Osteoblast (primary cell): ENCODE data around the gene LAG3. TPM values are rescaled to one million over a fixed set of nuclear protein-coding genes. Genes with fewer than 3 reads are reported as not detected.

Source experiments
- DNase-seq: peaks from one replicate; pipeline ENCODE4 v3.0.0; 2011; ENCODE audit warnings: low spot score, mixed read lengths; ENCODE audit not compliant: insufficient read length; ENCODE audit errors: missing footprints
- H2AFZ ChIP-seq: 2 replicates; pipeline ENCODE4 v1.6.0; 2011; ENCODE audit warnings: mild to moderate bottlenecking, low read length
- H3K27ac ChIP-seq: 2 replicates; pipeline ENCODE4 v1.5.1; 2011; ENCODE audit warnings: mild to moderate bottlenecking, low read depth, low read length, moderate library complexity
- H3K27me3 ChIP-seq: 2 replicates; pipeline ENCODE4 v1.6.0; 2012; ENCODE audit warnings: mild to moderate bottlenecking, control low read depth, inconsistent platforms, low read length, moderate library complexity; ENCODE audit not compliant: insufficient read depth
- H3K36me3 ChIP-seq: 2 replicates; pipeline ENCODE4 v1.5.1; 2011; ENCODE audit warnings: mild to moderate bottlenecking, low read length, control low read depth, moderate library complexity; ENCODE audit not compliant: insufficient read depth
- H3K4me1 ChIP-seq: 2 replicates; pipeline ENCODE4 v1.5.1; 2011; ENCODE audit warnings: mild to moderate bottlenecking, low read length, control low read depth, moderate library complexity; ENCODE audit not compliant: insufficient read depth
- H3K4me2 ChIP-seq: 2 replicates; pipeline ENCODE4 v1.6.0; 2011; ENCODE audit warnings: mild to moderate bottlenecking, low read length; ENCODE audit not compliant: insufficient read depth
- H3K4me3 ChIP-seq: fragments of 200-600 bp; sonication (generic); 3 replicates; pipeline ENCODE4 v1.5.1; 2012; ENCODE audit warnings: mild to moderate bottlenecking, low read length, inconsistent platforms; ENCODE audit not compliant: insufficient read depth
- H3K79me2 ChIP-seq: 2 replicates; pipeline ENCODE4 v1.6.0; 2012; ENCODE audit warnings: mild to moderate bottlenecking, low read length, control low read depth, inconsistent platforms; ENCODE audit not compliant: insufficient read depth
- H3K9me3 ChIP-seq: 2 replicates; pipeline ENCODE4 v1.5.1; 2011; ENCODE audit warnings: low read depth, low read length, control low read depth
- H4K20me1 ChIP-seq: 2 replicates; pipeline ENCODE4 v1.6.0; 2012; ENCODE audit warnings: mild to moderate bottlenecking, low read length, control low read depth; ENCODE audit not compliant: insufficient read depth
- total RNA-seq: library from RNA; depleted of rRNA; stranded (reverse); fragments of >200 nt; gene quantifications from 2 replicates; pipeline ENCODE4 v1.2.3, GENCODE V29; 2012
- TF ChIP-seq, protein P1 (sequence below): IDR thresholded peaks from 2 replicates; pipeline ENCODE4 v1.5.1; 2011; ENCODE audit warnings: mild to moderate bottlenecking, low read depth, low read length, moderate library complexity; ENCODE audit errors: extremely low read depth

LAG3 gene
- total RNA-seq, 1 donor = not detected

DNA sequence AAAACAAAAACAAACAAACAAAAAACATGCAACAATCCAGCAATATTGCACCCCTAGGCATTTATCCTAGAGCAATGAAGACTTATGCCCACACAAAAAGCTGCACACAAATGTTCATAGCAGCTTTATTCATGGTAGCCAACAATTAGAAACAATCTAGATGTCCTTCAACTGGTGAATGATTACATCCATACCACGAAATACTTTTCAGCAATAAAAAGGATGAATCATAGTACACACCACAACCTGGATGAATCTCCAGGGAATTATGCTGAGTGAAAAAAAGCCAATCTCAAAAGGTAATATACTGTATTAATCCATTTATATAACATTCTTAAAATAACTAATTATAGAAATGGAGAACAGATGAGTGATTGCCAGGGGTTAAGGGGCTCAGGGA, 34.9 kb downstream of the LAG3 start:
- no peaks in the 10 kb centered on the region for H3K36me3 ChIP-seq
- DNase-seq = no peak
- H2AFZ ChIP-seq = no peak overlapping the region
- no peaks in the 10 kb centered on the region for H4K20me1 ChIP-seq
- no peak overlapping the region for H3K4me3 ChIP-seq
- H3K79me2 ChIP-seq = no peaks in the 10 kb centered on the region
- TF ChIP-seq, protein P1, sequence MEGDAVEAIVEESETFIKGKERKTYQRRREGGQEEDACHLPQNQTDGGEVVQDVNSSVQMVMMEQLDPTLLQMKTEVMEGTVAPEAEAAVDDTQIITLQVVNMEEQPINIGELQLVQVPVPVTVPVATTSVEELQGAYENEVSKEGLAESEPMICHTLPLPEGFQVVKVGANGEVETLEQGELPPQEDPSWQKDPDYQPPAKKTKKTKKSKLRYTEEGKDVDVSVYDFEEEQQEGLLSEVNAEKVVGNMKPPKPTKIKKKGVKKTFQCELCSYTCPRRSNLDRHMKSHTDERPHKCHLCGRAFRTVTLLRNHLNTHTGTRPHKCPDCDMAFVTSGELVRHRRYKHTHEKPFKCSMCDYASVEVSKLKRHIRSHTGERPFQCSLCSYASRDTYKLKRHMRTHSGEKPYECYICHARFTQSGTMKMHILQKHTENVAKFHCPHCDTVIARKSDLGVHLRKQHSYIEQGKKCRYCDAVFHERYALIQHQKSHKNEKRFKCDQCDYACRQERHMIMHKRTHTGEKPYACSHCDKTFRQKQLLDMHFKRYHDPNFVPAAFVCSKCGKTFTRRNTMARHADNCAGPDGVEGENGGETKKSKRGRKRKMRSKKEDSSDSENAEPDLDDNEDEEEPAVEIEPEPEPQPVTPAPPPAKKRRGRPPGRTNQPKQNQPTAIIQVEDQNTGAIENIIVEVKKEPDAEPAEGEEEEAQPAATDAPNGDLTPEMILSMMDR = no peak
- H3K4me1 ChIP-seq = no peaks in the 10 kb centered on the region
- H3K27me3 ChIP-seq = no peaks in the 10 kb centered on the region
- no peak overlapping the region for H3K4me2 ChIP-seq
- H3K9me3 ChIP-seq = no peaks in the 10 kb centered on the region
- no peak overlapping the region for H3K27ac ChIP-seq

DNA sequence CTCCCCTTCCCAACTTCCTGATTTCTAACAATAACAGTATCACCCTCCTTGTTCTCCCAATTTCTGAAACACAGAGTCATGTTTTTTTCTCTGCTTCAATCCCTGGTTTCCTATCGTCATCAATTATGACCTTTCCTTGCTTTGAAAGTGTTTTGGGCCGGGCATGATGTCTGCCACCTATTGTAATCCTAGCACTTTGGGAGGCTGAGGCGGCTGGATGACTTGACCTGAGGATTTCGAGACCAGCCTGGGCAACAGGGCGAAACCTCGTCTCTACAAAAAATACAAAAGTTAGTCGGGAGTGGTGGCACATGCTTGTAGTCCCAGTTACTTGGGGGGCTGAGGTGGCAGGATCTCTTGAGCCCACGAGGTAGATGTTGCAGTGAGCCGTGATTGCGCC, 36.7 kb downstream of the LAG3 start:
- Histone ChIP-seq H3K36me3 (no peaks in the 10 kb centered on the region), H3K79me2 (no peaks in the 10 kb centered on the region)
- TF ChIP-seq, protein P1 = no peak

DNA sequence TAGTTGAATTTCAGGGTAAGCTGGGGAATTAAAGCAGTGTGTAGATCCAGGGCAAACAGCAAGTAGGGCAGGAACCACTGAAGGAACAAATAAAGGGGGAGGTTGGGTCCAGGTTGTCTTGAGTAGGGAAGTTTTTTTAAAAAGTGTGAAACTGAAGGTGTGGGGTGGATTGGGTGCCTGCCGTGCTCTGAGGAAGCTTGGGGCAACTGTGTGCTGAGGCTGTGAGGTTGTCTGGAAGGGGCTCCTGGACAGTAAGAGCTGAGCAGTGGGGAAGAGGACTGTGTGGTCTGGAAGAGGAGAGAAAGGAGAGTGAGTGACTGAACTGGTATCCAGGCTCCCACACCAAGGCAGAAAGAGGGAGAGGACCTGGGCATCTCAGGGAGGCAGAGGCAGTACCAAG, 38.4 kb downstream of the LAG3 start:
- H2AFZ ChIP-seq = no peak overlapping the region
- H3K9me3 ChIP-seq = no peaks in the 10 kb centered on the region
- H3K27me3 ChIP-seq = peaks cover 6% of the 10 kb centered on the region
- H3K4me3 ChIP-seq = no peak overlapping the region
- H4K20me1 ChIP-seq = no peaks in the 10 kb centered on the region
- no peaks in the 10 kb centered on the region for H3K36me3 ChIP-seq
- TF ChIP-seq, protein P1 = no peak
- peak; percentile 11 for DNase-seq
- H3K79me2 ChIP-seq = no peaks in the 10 kb centered on the region
- no peak overlapping the region for H3K27ac ChIP-seq
- H3K4me2 ChIP-seq = no peak overlapping the region
- no peaks in the 10 kb centered on the region for H3K4me1 ChIP-seq

More for the DNA sequence above, 36.7 kb downstream of the LAG3 start:
- Histone ChIP-seq H3K27ac (no peak overlapping the region), H2AFZ (no peak overlapping the region), H3K4me2 (no peak overlapping the region), H3K27me3 (peaks cover 3% of the 10 kb centered on the region), H3K9me3 (no peaks in the 10 kb centered on the region), H4K20me1 (no peaks in the 10 kb centered on the region), H3K4me1 (no peaks in the 10 kb centered on the region), H3K4me3 (no peak overlapping the region)
- DNase-seq = peak; percentile 1

DNA sequence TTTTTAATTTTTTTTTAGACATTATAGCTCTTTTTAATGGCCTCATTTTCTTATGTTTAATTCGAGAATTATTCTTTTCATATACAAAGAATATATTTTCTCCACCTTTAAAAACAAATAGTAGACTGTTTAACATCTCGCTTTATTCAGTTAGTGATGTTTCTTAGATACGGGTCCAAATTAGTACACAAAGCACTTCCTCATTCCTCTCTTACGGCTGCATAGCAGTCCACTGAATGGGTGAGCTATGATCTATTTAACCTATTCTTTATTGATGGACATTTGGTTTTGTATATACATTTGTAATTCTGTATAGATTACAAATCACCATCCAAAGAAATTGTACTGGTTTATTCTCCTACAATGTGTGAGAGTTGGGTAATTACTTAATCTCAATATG, 41.0 kb downstream of the LAG3 start:
- Histone ChIP-seq H3K4me2 (no peak overlapping the region), H3K4me3 (no peak overlapping the region), H3K9me3 (no peaks in the 10 kb centered on the region), H2AFZ (no peak overlapping the region), H3K27ac (no peak overlapping the region), H4K20me1 (peaks cover 2% of the 10 kb centered on the region), H3K79me2 (no peaks in the 10 kb centered on the region), H3K4me1 (no peaks in the 10 kb centered on the region), H3K27me3 (peaks cover 6% of the 10 kb centered on the region), H3K36me3 (no peaks in the 10 kb centered on the region)
- DNase-seq = peak; percentile 11
- TF ChIP-seq, protein P1 = no peak
